Stimulated activated CD4-positive, alpha-beta T cell treated with anti-CD3 and anti-CD28 coated beads, TNF-alpha, amount 100 ng/mL, for 4 hours (primary cell): ENCODE measurements around the gene HEMGN.
"Not testable (repeated sequence)": the region's sequence is repeated elsewhere in the genome, so short reads cannot be mapped to it uniquely, and the experiment has no call there.

Source experiments
- DNase-seq, 3 experiments: peaks; one replicate each; pipeline ENCODE4 v3.0.0-alpha.2; 2020; ENCODE audit warnings: low read depth in 3 of 3

Gene HEMGN

GRCh38 chr9:97938081-97938644, at the start of gene HEMGN:
Gene HEMGN, minus strand, starts transcription at chr9:97938172. Its CDS starts 36 bp downstream, at chr9:97938136.
- DNase-seq, result no peak

GRCh38 chr9:97987487-97987886, 49.5 kb upstream of the HEMGN start:
- DNase-seq, result no peak

- DNase-seq, result peak in 2 of 3 experiments; percentile 17 to 31
Observed at GRCh38 chr9:97985058-97985861, 47.3 kb upstream of the HEMGN start.

- DNase-seq, result peak; percentile 74 to 78 (median 78)
Observed at GRCh38 chr9:97984188-97985057, 46.5 kb upstream of the HEMGN start.

- DNase-seq, result peak; percentile 28 to 55 (median 43)
Observed at GRCh38 chr9:97983589-97984187, 45.7 kb upstream of the HEMGN start.

- peak; percentile 93 to 96 (median 94) for DNase-seq
Observed at GRCh38 chr9:97982683-97983588, 45.0 kb upstream of the HEMGN start, which contains the start of gene ANP32B. Gene ANP32B, plus strand, starts transcription at chr9:97983341. Its CDS starts 215 bp downstream, at chr9:97983556.

GRCh38 chr9:97981846-97982682, 44.1 kb upstream of the HEMGN start:
- DNase-seq, result no peak

- DNase-seq, result no peak
Observed at GRCh38 chr9:97980918-97981845, 43.2 kb upstream of the HEMGN start.

- no peak for DNase-seq
Observed at GRCh38 chr9:97980479-97980803, 42.5 kb upstream of the HEMGN start.

- DNase-seq, result no peak
Observed at GRCh38 chr9:97979788-97980478, 42.0 kb upstream of the HEMGN start.

GRCh38 chr9:97978371-97979130, 40.6 kb upstream of the HEMGN start:
- no peak for DNase-seq

- not testable (repeated sequence) for DNase-seq
Observed at GRCh38 chr9:97976633-97977032, 38.7 kb upstream of the HEMGN start.

- DNase-seq, result no peak
Observed at GRCh38 chr9:97975376-97975775, 37.4 kb upstream of the HEMGN start.

- no peak for DNase-seq
Observed at GRCh38 chr9:97972753-97973152, 34.8 kb upstream of the HEMGN start.

- no peak for DNase-seq
Observed at GRCh38 chr9:97970165-97970564, 32.2 kb upstream of the HEMGN start.

- no peak for DNase-seq
Observed at GRCh38 chr9:97969014-97969413, 31.0 kb upstream of the HEMGN start.

- no peak for DNase-seq
Observed at GRCh38 chr9:97966493-97966892, 28.5 kb upstream of the HEMGN start.

GRCh38 chr9:97964901-97965300, 26.9 kb upstream of the HEMGN start:
- DNase-seq, result no peak
